HG02610 (cell line): ENCODE measurements around the gene RIPK3.
"Not testable (repeated sequence)": the region's sequence is repeated elsewhere in the genome, so short reads cannot be mapped to it uniquely, and the experiment has no call there.

Experiments
- ATAC-seq: cut with Tn5 transposase; IDR thresholded peaks from one replicate; pipeline ENCODE4 v1.9.1; 2021; ENCODE audit warnings: mild to moderate bottlenecking, moderate library complexity; ENCODE audit not compliant: unreplicated experiment

Gene RIPK3

DNA sequence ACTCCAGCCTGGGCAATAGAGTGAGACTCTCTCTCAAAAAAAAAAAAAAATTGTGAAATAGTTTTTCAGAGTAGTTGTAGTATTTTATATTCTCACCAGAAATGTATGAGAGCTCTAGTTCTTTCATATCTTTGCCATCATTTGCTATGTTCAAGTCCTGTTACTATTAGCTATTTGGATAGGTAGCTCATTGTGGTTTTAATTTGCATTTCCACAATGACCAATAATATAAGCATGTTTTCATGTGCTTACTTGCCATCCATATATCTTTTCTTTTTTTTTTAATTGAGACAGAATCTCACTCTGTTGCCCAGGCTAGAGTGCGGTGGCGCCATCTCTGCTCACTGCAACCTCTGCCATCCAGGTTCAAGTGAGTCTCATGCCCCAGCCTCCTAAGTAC lies 8.4 kb upstream of the RIPK3 start:
- ATAC-seq: no peak

DNA sequence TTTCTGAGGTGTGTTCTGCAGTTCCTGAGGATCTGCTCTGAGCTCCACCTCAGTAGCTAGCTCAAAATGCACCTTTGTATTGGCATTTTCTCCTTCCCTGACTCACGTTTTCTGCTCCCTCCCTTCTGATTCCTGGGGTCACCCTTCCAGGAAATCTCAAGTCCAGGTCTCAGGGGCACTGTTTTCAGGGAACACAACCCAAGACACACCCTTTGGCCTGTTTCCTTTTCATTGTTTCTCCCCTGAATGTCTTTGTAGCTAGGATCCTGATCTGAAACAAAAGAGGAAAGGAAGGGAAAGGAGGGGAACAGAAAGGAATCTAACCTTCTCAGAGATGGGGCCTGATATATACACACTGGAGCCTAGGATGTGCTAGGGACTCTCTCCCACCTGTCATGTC lies 7.3 kb upstream of the RIPK3 start:
- ATAC-seq: no peak

DNA sequence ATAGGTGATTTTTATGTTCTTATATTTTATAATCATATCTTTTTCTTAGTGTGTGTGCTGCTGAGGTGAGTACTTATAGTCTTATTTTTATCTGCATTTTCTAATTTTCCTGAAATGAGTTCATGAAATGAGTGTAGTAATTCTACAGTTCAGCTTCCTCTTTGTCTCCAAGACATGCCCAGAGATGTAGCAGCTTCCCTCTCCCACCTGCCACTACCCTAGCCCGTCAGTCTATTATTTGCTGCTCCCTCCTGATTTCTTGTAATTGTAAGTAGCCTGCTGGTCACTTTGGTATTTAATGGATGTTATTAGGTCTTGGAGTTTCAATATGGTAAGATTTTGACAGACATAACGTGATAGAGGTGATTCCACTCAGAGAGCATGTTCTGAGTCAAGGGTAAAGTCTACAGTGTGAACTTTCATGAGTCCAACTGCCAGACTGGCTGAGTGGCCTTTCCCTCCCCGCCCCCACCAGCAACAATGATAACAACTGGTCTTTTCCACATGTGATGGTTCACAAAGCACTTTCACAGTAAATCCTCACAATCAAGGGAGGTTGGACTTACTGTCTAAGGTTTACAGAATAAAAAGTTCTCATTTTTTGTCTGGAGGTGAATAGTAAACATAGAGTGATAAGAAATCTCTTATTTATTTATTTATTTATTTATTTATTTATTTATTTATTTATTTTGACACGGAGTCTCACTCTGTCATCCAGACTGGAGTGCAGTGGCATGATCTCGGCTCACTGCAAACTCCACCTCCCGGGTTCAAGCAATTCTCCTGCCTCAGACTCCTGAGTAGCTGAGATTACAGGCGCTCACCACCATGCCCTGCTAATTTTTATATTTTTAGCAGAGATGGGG lies 4.2 kb upstream of the RIPK3 start:
- no peak for ATAC-seq

DNA sequence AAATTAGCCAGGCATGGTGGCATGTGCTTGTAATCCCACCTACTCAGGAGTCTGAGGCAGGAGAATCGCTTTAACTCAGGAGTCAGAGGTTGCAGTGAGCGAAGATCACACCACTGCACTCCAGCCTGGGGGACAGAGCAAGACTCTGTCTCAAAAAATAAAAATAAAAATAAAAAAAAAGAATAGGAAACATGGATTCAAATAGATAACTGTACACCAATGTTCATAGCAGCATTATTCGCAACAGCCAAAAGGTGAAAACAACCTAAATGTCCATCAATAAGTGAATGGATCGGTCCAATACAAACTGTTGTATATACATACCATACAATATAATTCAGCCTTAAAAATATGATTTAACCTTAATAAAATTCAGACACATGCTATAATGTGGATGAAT lies 3.1 kb upstream of the RIPK3 start:
- no peak for ATAC-seq

DNA sequence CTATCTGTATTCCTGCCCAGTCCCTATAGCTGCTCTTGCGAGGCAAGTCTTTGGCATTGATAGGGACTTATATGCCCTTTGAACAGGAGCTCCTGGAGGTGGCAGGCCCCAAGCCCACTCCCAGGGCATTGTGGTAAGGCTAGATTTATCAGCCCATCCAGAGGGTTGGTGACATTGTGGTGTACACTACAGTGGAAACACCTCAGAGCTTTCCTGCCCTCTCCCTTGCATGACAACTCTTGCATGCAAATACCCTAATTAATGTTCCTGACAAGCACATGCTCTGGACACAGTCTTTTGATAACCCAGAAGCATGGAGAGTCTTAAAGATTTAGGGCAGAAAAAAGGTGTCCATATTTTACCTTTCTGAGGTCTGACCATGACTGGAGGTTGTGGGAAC lies 815 bp upstream of the RIPK3 start:
- ATAC-seq: no peak

DNA sequence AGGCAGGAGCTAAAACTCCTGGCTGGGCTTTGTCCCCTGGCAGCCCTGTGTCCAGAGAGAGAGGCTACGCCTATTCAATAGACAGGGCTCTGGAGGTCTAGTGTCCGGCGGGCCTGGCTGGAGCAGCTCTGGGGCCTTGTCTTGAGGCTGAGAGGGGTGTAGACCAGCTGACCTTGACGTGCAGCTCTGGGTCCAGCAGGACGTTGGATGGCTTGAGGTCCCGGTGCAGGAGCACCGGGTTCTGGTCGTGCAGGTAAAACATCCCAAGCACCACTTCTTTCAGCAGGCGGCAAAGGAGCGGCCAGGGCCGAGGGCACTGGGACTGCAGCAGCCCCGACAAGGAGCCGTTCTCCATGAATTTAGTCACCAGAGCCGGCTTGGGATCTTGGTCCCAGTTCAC lies 948 bp downstream of the RIPK3 start:
- ATAC-seq: no peak

DNA sequence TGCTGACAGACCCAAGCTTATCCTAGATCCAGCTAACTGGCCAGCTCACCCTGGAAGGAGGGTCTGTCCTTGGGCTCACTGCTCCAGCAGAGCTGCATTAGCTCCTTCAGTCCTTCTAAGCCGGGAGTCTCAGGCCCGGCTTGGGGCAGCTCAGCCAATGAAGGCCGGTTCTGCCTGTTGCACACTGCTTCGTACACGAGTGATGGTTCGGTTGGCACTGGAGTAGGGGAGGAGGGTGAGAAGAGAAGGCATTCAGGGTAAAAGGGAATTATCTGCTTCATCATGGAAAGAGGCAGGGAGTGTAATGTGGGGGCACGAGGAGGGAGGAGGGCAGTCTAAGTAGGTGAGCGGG lies 2.0 kb downstream of the RIPK3 start:
- ATAC-seq: no peak

DNA sequence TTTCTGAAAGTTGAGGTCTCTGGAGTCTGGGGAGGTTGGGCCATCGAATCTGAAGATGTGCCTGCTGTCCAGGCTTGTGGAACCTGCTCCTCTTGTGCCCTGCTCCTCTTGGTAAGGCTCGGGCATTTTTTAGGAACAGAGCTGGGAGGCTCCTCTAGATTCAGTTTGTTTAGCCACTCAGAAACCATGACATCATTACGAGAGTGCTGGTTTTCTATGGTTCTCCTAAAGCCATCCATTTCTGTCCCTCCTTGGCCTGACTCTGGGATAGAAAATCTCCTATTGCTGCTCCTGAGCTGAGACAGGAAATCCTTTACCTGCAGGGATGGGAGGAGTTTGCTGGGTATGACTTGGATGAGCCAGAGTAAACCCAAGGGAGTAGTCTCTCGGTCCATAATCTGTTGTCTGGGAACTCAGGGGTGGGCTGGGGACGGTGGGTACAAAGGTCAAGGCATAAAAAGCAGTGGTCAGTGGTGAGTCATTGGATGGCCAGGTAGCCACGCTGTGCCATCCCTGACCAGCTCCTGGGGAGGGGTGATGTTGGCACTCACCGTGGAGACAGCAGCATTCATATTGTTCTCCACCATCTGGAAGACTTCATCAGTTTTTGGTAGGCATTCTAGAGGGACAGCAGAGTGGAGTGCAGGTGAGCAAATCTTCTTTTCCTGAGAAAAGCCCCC lies 2.5 kb downstream of the RIPK3 start:
- ATAC-seq: no peak

DNA sequence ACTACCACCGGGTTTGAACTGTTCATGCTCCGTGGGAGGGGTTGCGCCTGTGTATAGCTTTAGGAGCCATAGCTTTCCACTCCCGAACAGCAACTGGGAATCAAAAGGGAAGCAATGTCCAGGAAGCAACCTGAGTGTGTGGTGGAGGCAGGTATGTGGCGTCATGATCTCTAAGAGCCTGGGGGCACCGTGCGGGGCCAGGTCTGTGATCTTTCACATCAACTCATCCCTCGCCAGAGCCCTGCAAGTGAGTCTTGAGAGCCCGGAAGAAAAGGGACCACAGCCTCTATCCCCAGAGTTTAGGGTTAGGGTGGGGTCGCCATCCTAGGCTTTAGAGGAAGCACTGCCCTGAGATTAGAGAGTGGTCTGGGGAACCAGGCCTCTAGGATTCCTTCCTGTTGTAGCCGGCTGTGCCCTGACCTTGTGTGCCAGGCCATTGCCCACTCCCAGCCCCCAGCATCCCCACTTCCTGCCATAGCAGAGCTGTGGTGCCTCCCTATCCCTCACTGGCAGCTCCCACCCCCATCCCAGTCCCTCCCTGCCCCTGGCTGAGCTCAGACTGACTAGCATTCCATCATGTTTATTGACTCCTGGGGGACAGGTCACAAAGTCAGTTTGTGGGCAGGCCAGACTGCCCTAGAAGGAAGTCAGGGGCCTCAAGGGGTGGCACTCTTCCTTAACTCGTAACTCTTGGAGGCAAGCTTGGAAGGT lies 4.2 kb downstream of the RIPK3 start:
- no peak for ATAC-seq

DNA sequence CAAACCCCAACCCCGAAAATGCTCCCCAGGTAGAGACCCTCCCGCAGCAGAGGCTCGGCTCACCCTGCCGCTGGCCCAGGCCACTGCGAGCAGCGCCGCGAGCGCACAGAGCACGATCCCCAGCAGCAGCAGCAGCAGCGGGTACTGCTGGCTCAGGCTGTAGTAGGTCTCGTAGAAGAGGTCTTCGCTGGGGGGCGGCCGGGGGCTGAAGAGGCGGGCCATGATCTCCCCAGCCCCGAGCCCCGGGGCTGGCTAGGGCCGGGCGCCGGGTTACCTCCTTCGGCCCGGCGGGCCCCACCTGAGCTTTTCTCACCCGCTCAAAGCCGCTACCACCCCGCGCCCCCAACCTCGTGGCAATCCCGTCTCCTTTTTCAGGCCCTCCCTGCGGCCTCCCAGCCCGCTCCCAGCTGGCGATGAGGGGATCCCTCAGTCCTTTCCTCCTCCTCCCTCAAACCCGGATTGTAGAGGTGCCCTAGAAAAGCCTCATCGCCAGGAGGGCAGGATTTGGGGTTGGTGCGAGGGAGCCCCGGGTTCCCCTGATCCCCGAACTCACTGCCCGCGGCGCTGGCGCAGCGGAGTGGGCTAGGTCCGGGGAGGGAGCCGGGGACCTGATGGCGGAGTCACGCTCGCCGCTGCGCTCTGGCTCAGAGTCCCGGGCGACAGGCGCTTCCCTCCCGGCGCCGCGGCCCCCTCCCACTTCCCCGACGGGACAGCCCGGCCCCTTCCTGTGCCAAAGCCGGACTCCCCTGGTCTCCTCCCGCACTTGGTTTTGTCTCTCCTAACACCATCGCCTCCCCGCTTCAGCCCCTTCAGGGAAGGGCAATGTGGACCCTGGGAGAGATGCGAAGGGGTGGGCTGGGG lies 5.1 kb downstream of the RIPK3 start, which contains the start of gene ADCY4:
TSS of gene ADCY4 (minus strand) at position 641 of the 861 bp plus-strand sequence. CDS start at position 222, 419 bp downstream.
- ATAC-seq: no peak

DNA sequence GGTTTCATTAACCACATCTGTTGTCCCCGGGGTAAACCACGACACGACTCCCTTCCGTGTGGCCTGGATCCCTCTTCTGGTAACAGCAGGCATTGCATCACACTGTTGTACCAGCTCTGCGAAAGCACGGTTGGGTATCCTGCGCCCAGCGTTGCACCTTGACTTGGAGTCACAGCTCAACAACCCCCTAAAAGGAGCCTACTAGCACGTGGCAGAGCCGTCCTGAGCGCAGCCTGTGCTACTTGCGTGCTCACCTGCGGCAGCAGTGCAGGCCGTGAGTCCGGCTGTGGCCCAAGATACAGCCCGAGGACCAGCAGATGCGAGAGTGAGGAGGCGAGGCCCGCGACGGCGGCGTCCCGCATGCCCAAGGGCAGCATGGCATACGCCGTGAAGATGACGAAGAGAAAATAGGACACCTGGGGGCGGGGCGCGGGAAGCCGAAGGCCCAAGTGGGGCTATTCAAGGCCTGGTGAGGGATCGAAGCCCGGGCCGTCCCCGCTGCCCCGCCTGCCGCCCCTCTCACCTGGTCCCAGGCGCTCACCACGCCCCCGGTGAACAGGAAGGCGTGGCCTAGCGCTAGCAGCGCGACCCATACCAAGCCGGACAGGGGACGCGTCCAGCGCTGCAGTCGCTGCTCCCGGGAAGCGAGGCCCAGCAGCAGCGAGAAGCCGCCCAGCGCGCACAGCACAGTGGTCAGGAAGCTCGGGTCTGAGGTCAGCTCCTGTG lies 7.4 kb downstream of the RIPK3 start:
- peak; percentile 79 for ATAC-seq

DNA sequence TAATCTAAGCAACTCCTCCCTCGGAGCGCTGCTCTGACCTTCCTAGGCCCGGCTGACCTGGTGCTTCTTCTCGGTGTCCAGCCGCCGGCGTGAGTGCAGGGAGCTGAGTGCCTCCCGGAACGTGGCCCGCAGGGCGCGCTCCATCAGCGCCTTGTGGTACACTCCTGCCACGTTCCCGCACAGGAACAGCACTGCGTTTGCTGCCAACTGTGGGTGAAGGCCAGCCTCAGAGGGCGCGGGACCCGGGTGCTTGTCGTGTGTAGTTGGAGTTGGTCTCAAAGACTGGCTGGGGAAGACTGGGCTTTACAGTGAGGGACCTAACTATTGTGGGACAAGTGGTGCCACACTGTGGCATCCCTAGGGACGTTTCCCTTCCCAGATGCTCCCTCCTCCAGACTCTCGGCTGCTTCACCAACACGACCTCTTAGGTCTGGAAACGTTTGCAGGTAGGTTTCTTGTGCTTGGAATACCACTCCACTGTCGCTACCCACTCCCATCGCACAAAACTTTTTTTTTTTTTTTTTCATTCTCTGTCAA lies 8.0 kb downstream of the RIPK3 start:
- ATAC-seq: no peak

DNA sequence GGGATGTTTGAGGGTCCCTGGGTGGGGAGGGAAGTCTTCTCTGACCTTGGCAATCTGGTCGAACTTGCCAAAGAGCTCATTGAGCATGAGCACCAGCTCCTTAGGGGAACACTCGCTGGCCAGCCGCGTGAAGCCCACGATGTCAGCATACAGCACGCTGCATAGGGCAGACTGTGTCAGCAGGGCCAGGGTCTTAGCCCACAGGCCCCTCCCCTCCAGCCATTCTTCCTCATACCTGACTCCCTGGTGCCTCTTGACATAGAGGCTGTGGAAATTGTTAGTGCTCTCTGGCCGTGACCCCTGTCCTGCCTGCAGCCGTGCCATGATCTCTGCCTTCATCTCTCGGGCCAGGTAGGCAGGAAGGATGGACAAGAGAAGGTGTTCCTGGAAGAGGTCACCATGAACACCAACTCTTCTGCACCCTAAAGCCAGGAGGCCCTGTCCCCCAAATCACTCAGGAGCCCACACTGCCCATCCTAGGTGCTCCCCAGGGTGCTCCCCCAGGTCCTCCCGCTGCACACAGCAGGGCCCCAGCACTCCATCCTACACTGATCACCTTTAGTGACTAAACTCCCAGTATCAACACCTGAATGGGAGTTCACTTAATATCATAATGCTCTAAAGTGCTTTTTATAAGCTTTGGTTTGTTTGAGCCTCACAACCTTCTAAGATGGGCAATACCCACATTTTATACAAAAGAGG lies 8.7 kb downstream of the RIPK3 start:
- no peak for ATAC-seq

DNA sequence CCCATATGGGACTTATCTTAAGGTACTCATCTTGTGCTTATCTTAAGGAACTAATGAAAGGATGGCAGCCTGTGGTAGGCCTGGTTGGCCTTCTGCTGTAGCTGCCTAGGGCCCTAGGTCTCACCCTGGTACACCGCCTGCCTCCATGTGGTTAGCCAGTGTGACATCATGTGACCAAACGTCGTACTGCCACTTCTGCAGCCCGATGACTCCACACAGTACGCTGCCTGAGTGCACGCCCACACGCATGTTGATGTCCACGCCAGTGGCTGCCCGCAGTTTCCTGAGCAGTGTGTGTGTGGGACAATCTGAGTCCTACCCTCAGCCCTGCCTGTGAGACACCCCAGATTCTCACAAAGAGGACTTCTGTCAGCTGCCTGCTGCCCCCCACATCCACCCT lies 10.1 kb downstream of the RIPK3 start:
- ATAC-seq: no peak

DNA sequence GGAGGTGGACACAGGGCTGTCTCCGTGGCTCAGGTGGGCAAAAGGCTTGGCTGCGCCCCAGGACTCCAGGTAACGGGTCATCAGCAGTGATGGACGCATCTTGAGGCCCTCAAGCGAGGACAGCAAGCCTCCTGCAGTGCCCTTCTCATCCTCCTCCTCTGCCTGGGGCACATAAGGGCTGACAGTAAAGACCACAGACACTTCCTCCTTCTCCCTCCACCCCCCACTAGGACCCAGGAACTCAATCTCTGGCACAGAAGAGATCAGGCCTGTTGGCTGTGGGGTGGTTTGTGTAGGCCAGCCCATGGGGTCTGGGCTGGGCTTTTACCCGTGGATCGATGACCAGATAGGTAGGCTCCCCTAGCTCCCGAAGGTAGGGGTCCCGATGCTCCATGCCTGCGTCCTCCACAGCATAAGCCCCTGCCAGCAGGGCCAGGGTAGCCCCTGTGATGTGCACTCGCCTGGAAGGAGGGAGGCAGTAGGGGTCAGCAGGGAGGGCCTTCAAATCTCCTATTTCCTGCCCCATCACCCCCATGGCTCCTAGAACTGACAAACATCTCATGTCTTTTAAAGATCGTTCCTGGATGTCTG lies 10.6 kb downstream of the RIPK3 start:
- ATAC-seq: no peak

DNA sequence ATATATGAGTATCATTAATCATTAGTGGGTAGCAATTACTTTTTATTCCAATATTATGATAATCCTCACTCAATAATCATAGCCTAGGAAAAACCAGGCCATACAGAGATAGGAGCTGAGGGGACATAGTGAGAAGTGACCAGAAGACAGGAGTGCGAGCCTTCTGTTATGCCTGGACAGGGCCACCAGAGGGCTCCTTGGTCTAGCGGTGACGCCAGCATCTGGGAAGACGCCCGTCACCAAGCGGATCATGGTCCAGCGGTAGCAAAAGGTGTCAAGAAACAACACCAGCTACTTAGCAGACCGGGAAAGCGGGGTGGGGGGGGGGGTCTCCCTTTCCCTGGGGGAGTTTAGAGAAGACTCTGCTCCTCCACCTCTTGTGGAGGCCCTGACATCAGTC lies 11.9 kb downstream of the RIPK3 start:
- ATAC-seq: not testable (repeated sequence)

DNA sequence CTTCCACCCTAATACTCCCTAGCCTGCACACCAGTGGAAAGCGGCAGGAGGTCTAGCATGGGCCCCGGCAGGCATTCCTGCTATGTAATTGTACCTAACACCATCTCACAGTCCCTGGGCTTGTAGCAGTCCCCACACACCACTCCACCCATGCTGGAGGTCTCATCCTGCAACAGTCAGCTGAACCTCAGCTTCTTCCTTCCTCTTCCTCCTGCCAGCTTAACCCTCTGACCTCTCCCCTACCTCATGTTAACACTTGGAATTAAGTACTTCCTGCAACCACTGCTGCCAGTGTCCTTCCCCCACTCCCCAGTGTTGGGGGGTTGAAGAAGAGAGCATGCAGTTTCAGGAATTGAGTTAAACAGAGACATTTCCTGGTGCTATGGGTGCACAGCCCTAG lies 12.5 kb downstream of the RIPK3 start:
- no peak for ATAC-seq

DNA sequence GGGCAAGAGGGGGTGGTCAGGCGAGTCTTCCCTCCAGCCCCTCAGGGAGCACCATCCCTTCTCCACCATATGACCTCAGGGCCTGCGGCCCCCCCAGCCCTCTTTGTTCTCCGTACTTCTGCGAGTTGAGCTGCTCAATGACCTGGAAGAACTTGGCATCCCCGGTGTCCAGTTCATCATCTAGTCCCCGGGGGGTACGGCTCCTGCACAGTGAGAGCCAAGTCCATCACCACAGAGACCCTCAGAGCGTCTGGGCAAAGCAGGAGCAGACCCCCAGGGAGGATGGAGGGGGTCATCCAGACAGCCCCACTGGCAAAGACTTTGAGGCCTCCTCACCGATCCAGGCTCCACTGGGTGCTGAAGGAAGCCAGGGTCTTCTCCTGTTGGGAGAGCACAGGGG lies 13.8 kb downstream of the RIPK3 start:
- no peak for ATAC-seq

DNA sequence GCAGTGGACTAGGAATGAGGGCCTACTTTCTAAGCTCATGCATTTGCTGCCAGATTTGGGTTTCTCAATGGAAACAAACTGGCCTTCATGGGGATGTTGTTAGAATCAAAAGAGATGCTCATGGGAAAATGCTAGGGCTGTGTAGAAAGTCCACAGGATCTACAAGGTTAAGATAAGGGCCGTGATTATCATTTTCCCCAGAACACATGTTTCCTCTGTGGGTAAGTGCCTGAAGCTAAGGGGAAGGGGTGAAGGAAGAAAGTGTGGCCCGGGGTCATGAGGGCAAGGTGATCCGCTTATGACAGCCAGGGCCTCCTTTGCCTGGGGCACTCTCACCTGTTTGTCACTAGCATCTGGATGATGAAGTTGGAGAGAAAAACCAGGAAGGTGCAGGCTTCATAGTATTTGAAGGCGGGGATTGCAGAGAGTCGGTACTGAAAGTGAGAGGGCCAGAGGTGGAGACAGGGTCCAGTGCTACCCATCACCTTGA lies 14.7 kb downstream of the RIPK3 start:
- no peak for ATAC-seq
